Common myeloid progenitor, CD34-positive (primary cell): Measurements from ENCODE around the gene PIK3R1.

Experiments
- CTCF ChIA-PET: fragments of 350-600 bp; sonication (Branson Sonifier 250); formaldehyde crosslinking; loops from one replicate; lab custom pipeline; 2021; ENCODE audit warnings: antibody characterized with exemption; lab: Charles Lee
- POLR2A ChIA-PET: fragments of 350-600 bp; sonication (Branson Sonifier 250); formaldehyde crosslinking; loops from one replicate; lab custom pipeline; 2021; ENCODE audit warnings: antibody characterized with exemption; lab: Charles Lee
- DNase-seq, 3 donors: peaks; one replicate each; pipeline versions ENCODE4 v3.0.0 to v3.0.0-alpha.2; 2013
- H3K27ac ChIP-seq, 2 experiments: 1 replicate in 1 of 2; 2 replicates in 1 of 2; pipeline ENCODE4 v1.7.0; 2013; ENCODE audit warnings: inconsistent platforms in 2 of 2, low read length in 2 of 2, mild to moderate bottlenecking in 2 of 2, low read depth in 1 of 2, moderate library complexity in 1 of 2; ENCODE audit not compliant: severe bottlenecking in 2 of 2, insufficient read depth in 1 of 2, poor library complexity in 1 of 2
- H3K27me3 ChIP-seq, 5 experiments: replicated peaks in 2 of 5; 1 replicate in 3 of 5; 2 replicates in 2 of 5; pipeline versions ENCODE4 v1.6.1 to v1.7.0; 2013; ENCODE audit warnings: low read length in 4 of 5, mild to moderate bottlenecking in 2 of 5, moderate library complexity in 2 of 5, inconsistent platforms in 1 of 5; ENCODE audit not compliant: insufficient read depth in 5 of 5, control insufficient read depth in 4 of 5
- H3K36me3 ChIP-seq, 4 experiments: 1 replicate in 2 of 4; 2 replicates in 2 of 4; pipeline versions ENCODE4 v1.6.1 to v1.7.0; 2013; ENCODE audit warnings: low read length in 3 of 4, control low read depth in 1 of 4, mild to moderate bottlenecking in 1 of 4; ENCODE audit not compliant: control insufficient read depth in 4 of 4, insufficient read depth in 4 of 4
- H3K4me1 ChIP-seq, 4 experiments: 1 replicate in 3 of 4; 2 replicates in 1 of 4; pipeline versions ENCODE4 v1.6.1 to v1.7.1; 2013; ENCODE audit warnings: low read length in 3 of 4, mild to moderate bottlenecking in 3 of 4, control low read depth in 1 of 4, inconsistent platforms in 1 of 4, moderate library complexity in 1 of 4; ENCODE audit not compliant: control insufficient read depth in 4 of 4, insufficient read depth in 4 of 4; ENCODE audit errors: control extremely low read depth in 1 of 4
- H3K4me3 ChIP-seq, 7 experiments: 1 replicate in 4 of 7; 2 replicates in 3 of 7; pipeline versions ENCODE4 v1.5.1 to v1.7.0; 2013; ENCODE audit warnings: mild to moderate bottlenecking in 7 of 7, low read length in 6 of 7, moderate library complexity in 6 of 7, inconsistent platforms in 2 of 7, low read depth in 2 of 7, control low read depth in 1 of 7; ENCODE audit not compliant: insufficient read depth in 4 of 7, control insufficient read depth in 1 of 7; ENCODE audit errors: extremely low read depth in 1 of 7
- H3K9me3 ChIP-seq, 5 experiments: 1 replicate in 4 of 5; 2 replicates in 1 of 5; pipeline versions ENCODE4 v1.6.1 to v1.7.1; 2013; ENCODE audit warnings: low read length in 4 of 5, mild to moderate bottlenecking in 2 of 5, inconsistent platforms in 1 of 5, low read depth in 1 of 5, moderate library complexity in 1 of 5; ENCODE audit not compliant: control insufficient read depth in 4 of 5, insufficient read depth in 2 of 5; ENCODE audit errors: control extremely low read depth in 1 of 5
- WGBS: methylation state at CpG from one replicate; pipeline ENCODE4 v1.1.5; 2013; ENCODE audit not compliant: insufficient coverage; 5-methylcytosine and 5-hydroxymethylcytosine counted together

PIK3R1 gene

DNA sequence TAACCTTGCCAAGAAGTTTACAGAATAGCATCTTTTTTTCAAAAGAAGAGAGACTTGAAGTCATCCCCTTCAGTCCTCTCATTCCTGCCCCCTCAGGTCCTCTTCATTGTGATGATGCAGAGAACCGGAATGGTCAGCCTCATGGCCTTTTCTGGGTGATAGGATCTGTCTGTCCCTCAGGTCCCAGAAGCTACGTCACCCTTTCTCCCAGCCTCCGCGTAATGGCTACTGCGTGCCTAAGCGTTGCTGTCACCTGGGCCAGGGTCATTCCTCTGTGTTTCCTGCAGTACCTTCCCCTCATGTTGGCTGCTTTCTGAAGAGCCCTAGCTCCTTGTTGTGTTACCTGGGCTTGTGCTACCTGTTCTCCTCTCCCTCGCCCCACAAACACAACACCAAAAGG lies 4.7 kb downstream of the PIK3R1 start:
- ChIA-PET POLR2A (no interaction called here), CTCF (interaction anchor here (1.0 to 2.5 kb wide), 5 partner anchors 9 to 52 kb away, joined by 3 to 14 read pairs (median 4); no protein-coding TSS in a partner anchor)
- peaks cover 0 to 20% (median 7%) of the 10 kb centered on the region in 4 experiments for H3K36me3 ChIP-seq
- H3K27ac ChIP-seq, result no peak overlapping the region
- H3K9me3 ChIP-seq, result peaks cover 0 to 7% (median 3%) of the 10 kb centered on the region in 5 experiments
- 91% methylated on average over 7 of the region's 7 CpGs for WGBS
- H3K4me3 ChIP-seq, result no peak overlapping the region
- H3K4me1 ChIP-seq, result peaks cover 25 to 64% (median 48%) of the 10 kb centered on the region in 4 experiments
- no peak for DNase-seq
- no peaks in the 10 kb centered on the region for H3K27me3 ChIP-seq

DNA sequence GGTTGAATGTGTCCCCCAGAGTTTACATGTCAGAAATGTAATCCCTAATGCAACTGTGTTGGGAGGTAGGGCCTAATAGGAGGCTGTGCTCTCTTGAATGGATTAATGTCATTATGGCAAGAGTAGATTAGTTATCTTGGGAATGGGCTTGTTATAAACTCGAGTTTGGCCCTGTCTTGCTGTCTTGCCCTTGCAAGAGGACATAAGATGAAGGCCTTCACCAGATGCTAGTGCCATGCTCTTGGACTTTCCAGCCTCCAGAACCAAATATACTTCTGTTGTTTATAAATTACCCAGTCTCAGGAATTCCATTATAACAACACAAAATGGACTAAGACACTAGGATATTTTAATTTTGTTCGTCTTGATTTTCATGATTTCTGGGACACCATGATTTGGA lies 5.4 kb downstream of the PIK3R1 start:
- no peak for DNase-seq
- peaks cover 25 to 71% (median 54%) of the 10 kb centered on the region in 4 experiments for H3K4me1 ChIP-seq
- H3K9me3 ChIP-seq, result peaks cover 0 to 7% (median 3%) of the 10 kb centered on the region in 5 experiments
- ChIA-PET POLR2A (no interaction called here), CTCF (interaction anchor here (1.3 to 2.5 kb wide), 3 partner anchors 8 to 18 kb away, joined by 6 to 14 read pairs (median 7); no protein-coding TSS in a partner anchor)
- H3K36me3 ChIP-seq, result peaks cover 0 to 26% (median 8%) of the 10 kb centered on the region in 4 experiments
- WGBS, result no CpG with 5 or more reads among the region's 2 CpGs
- no peak overlapping the region for H3K4me3 ChIP-seq
- no peak overlapping the region for H3K27ac ChIP-seq
- no peaks in the 10 kb centered on the region for H3K27me3 ChIP-seq

DNA sequence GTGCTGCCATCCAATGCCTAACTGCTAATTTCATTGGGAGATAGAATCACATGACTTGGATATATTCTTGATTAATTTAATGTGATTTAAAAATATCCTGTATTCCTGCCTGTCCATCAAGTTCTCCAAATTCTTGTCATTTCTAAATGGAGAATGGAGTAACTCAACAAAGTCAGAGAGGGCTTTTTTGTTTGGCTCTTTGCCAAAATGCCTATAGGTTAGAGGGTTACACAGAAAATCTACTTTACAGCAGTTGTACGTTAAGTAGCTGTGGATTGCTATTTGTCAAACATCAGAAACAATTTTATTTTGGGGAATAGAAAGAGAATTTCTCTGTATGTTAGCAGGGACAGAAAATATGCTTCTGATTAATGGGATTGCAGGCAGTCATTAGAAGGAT lies 5.9 kb downstream of the PIK3R1 start:
- ChIA-PET POLR2A (no interaction called here), CTCF (interaction anchor here (1.3 kb wide), 1 partner anchor 17 kb away, joined by 6 read pairs; no protein-coding TSS in a partner anchor)
- Histone ChIP-seq H3K27ac (no peak overlapping the region), H3K4me1 (peaks cover 25 to 75% (median 57%) of the 10 kb centered on the region in 4 experiments), H3K36me3 (peaks cover 2 to 32% (median 12%) of the 10 kb centered on the region in 4 experiments), H3K27me3 (no peaks in the 10 kb centered on the region), H3K4me3 (no peak overlapping the region), H3K9me3 (peaks cover 0 to 7% (median 3%) of the 10 kb centered on the region in 5 experiments)
- no peak for DNase-seq
- no CpG with 5 or more reads among the region's 1 CpG for WGBS

DNA sequence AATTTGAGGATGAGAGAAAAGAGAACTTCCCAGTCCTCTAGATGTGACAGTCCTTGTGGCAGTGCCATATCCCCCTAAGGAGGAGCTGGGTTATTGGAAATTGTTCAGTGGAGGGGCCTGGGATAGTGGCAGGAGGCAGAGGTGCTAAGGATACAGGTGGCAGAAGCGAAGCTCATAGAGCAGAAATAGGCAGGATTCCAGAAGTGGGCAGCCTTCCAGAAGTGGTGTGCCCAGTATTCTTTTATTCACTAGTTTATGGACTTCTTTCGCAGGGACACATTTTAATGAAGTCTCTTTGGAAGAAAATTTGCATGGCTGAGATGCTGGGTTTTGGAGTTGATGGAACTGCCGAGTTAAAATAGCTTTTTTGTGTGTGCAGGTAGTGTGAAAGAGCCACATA lies 6.8 kb downstream of the PIK3R1 start:
- ChIA-PET CTCF (interaction anchor here (0.8 to 1.1 kb wide), 4 partner anchors 18 to 28 kb away, joined by 3 to 4 read pairs (median 3); no protein-coding TSS in a partner anchor), POLR2A (no interaction called here)
- H3K4me1 ChIP-seq, result peaks cover 23 to 77% (median 58%) of the 10 kb centered on the region in 4 experiments
- peaks cover 5 to 40% (median 17%) of the 10 kb centered on the region in 4 experiments for H3K36me3 ChIP-seq
- no peaks in the 10 kb centered on the region for H3K27me3 ChIP-seq
- peak overlapping the region in 1 of 2 experiments; percentile 10 for H3K27ac ChIP-seq
- H3K9me3 ChIP-seq, result peaks cover 0 to 7% (median 3%) of the 10 kb centered on the region in 5 experiments
- DNase-seq, result no peak
- WGBS, result 96% methylated on average over 3 of the region's 3 CpGs
- no peak overlapping the region for H3K4me3 ChIP-seq

DNA sequence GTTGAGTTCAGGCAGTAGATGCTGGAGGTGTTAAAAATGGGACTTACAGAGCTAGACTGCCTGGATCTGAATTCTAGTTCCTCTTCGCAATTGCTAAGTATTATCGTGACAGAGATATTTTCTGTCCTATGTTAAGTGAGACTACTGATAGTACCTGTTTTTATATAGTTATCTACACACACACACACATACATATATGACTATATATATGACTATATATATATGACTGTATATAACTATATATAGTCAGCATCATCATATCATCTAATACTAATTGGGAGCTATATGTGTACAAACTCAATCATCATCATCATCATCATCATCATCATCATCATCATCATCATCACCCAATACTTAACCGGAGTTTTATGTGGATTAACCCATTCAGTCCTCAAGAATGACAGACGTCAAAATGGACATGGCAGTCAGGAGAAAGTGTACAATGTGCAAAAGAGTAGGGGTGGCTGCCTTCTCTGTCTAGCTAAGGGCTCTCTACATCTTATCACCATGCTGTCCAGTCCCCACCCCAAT lies 7.3 kb downstream of the PIK3R1 start:
- H3K4me3 ChIP-seq, result no peak overlapping the region
- no peak for DNase-seq
- peaks cover 17 to 78% (median 56%) of the 10 kb centered on the region in 4 experiments for H3K4me1 ChIP-seq
- peaks cover 9 to 46% (median 21%) of the 10 kb centered on the region in 4 experiments for H3K36me3 ChIP-seq
- ChIA-PET POLR2A (interaction anchor here (2.1 kb wide), 1 partner anchor 7 kb away, joined by 11 read pairs; the partner anchor contains the start of gene PIK3R1), CTCF (interaction anchor here (0.8 to 2.1 kb wide), 5 partner anchors 17 to 28 kb away, joined by 3 to 8 read pairs (median 3); no protein-coding TSS in a partner anchor)
- H3K27me3 ChIP-seq, result no peaks in the 10 kb centered on the region
- H3K27ac ChIP-seq, result no peak overlapping the region
- WGBS, result 100% methylated on average over 1 of the region's 4 CpGs
- H3K9me3 ChIP-seq, result peaks cover 0 to 7% (median 3%) of the 10 kb centered on the region in 5 experiments

DNA sequence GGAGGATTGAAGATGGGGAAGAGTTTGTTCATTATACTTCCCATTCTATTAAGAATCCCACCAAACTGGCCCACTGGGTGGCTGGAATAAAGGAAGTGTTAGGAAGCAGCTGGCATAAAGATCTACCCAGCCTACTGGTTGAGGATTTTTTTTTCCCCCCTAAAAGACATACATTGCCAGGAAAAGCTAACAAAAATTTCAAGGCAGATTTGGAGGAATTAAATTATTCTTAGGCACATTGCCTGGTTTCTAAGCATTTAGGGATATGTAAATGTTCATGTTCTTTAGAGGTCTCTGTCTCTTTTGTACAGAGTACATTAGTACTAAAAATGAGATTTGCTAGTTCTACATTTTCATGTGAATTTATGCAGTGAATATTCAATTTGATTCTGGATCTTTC lies 8.3 kb downstream of the PIK3R1 start:
- no peaks in the 10 kb centered on the region for H3K27me3 ChIP-seq
- peaks cover 11 to 50% (median 28%) of the 10 kb centered on the region in 4 experiments for H3K36me3 ChIP-seq
- peaks cover 11 to 67% (median 48%) of the 10 kb centered on the region in 4 experiments for H3K4me1 ChIP-seq
- ChIA-PET POLR2A (interaction anchor here (2.1 kb wide), 1 partner anchor 8 kb away, joined by 11 read pairs; the partner anchor contains the start of gene PIK3R1), CTCF (interaction anchor here (0.5 to 2.1 kb wide), 7 partner anchors 8 to 40 kb away, joined by 3 to 8 read pairs (median 6); partner anchors contain the start of gene PIK3R1)
- DNase-seq, result no peak
- peak overlapping the region in 1 of 2 experiments; percentile 28 for H3K27ac ChIP-seq
- peaks cover 0 to 7% (median 3%) of the 10 kb centered on the region in 5 experiments for H3K9me3 ChIP-seq
- no peak overlapping the region for H3K4me3 ChIP-seq
